HG03060 (cell line): ENCODE data around the gene B4GALT1.
"Not testable (repeated sequence)": the region's sequence is repeated elsewhere in the genome, so short reads cannot be mapped to it uniquely, and the experiment has no call there.

Source experiments
- ATAC-seq: cut with Tn5 transposase; IDR thresholded peaks from one replicate; pipeline ENCODE4 v1.9.1; 2021; ENCODE audit warnings: low read depth, moderate number of reproducible peaks; ENCODE audit not compliant: unreplicated experiment

B4GALT1 gene

GRCh38 chr9:33163433-33164137 is 3.6 kb downstream of the B4GALT1 start:
- no peak for ATAC-seq

- no peak for ATAC-seq
Observed at GRCh38 chr9:33162721-33163311, 4.3 kb downstream of the B4GALT1 start.

- no peak for ATAC-seq
Observed at GRCh38 chr9:33161589-33162132, 5.5 kb downstream of the B4GALT1 start.

GRCh38 chr9:33161011-33161588 is 6.0 kb downstream of the B4GALT1 start:
- no peak for ATAC-seq

- not testable (repeated sequence) for ATAC-seq
Observed at GRCh38 chr9:33160446-33160845, 6.7 kb downstream of the B4GALT1 start.

- peak; percentile 39 for ATAC-seq
Observed at GRCh38 chr9:33159777-33160127, 7.4 kb downstream of the B4GALT1 start.

GRCh38 chr9:33158843-33159776 is 8.0 kb downstream of the B4GALT1 start:
- no peak for ATAC-seq

GRCh38 chr9:33157960-33158842 is 8.9 kb downstream of the B4GALT1 start:
- ATAC-seq, result no peak

DNA sequence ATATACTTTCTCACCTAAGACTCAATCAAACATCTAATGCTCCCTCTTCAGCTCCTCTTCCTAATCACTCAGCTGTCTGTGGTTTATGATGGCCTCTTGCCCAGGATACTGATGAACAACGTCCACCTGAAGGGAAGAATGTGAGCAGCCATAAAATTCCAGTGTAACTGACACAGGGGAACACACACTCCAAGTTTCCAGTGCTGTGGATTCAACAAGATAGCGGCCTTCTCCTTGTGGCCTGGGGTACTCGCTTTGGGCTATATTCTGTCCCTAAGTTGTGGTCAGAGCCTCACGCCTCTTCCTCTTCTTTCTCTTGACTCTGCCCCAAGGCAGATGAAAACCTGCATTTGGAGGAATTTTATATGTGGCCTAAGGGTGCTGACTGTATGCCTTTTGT is 11.7 kb downstream of the B4GALT1 start:
- ATAC-seq, result no peak

- ATAC-seq, result no peak
Observed at GRCh38 chr9:33154371-33154770, 12.8 kb downstream of the B4GALT1 start.

DNA sequence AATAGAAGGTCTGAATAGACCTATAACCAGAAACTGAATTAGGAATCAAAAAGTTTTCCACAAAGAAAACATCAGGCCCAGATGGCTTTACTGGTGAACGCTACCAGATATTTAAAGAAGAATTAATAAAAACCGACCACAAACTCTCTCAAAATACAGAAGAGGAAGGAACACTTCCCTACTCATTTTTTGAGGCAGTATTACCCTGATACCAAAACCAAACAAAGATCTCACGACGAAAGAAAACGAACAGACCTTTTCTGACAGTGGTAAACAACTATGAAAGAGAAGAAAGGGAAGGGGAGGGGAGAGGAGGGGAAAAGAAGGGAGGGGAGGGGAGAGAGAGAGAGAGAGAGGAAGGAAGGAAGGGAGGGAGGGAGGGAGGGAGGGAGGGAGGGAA is 13.5 kb downstream of the B4GALT1 start:
- ATAC-seq, result peak; percentile 41

- ATAC-seq, result no peak
Observed at GRCh38 chr9:33153001-33153400, 14.1 kb downstream of the B4GALT1 start.

- ATAC-seq, result no peak
Observed at GRCh38 chr9:33151601-33152000, 15.5 kb downstream of the B4GALT1 start.

DNA sequence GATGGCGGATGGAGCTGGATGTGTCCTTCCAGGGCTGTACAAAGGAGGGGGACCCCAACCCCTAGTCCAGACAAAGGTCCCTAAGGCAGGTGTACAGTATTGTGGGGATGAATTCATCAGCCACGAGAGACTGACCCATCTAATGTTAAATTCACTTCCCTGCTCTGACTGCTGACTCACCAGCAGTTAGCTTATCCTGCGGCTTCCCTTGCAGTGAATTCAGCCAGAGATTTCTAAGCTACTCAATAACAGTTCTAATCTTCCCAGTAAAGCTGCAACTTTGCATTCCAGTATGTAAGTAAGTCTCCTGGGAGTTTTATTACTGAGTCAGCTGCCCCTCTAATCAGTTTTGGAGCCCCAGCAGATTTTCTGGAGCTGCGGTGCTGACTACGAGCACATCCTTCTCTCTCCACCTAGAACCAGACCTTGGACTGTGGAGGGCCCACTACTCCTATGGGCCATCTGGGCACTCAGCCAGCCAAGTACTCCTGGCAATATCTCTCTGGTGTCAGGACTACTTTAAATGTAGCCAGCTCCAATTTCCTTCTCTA is 16.1 kb downstream of the B4GALT1 start:
- ATAC-seq, result no peak

DNA sequence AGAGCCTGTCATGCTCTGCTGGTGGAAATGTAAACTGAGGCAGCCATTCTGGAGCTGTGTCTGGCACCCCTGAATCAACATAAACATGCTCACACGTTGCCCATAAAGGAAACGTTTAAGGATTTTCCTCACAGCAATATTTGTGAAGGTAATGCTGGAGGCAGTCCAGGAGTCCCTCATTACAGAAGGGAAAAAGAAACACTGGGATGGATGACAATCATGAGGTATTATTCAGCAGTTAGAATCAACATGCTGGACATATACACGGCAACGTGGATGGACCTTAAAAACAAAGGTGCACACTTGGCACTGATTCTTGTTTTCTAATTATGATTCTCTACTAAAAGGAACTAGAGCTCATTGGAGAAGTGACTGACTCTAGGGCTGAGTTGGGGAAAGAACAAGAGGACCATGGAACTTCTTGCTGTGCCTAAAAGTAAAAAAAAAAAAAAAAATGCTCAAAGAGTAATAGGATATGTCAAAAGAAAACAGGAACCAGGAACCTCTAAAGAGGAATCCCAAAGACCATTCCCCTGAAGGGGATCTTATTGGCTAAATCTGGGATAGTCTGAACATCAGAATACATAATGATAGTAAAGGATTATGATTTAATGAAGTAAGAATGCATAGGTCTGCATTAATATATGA is 18.6 kb downstream of the B4GALT1 start:
- no peak for ATAC-seq

DNA sequence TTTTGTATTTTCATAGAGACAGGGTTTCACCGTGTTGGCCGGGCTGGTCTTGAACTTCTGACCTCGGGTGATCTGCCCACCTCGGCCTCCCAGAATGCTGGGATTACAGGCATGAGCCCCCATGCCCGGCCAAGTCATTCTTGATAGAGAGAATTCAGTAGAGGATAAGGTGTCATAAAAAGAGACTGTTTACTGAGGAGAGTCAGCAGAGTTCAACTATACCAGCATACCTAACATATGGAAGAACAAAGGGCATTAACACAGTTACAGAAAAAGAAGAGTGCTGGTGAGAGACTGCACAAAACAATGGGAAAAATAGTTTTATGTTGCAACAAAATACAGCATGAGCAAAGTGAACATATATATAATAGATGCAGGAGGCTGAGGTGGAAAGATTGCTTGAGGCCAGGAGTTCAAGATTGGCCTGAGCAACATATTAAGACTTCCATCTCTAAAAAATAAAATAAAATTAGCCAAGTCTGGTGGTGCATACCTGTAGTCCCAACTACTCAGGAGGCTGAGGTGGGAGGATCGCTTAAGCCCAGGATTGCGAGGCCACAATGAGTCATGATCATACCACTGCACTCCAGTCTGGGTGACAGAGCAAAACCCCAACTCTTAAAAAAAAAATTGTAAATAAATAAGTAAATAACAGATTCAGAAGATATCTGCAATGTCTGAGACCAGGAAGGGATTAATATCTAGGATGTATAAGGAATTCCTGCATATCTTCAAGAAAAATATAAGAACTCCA is 19.5 kb downstream of the B4GALT1 start:
- no peak for ATAC-seq

DNA sequence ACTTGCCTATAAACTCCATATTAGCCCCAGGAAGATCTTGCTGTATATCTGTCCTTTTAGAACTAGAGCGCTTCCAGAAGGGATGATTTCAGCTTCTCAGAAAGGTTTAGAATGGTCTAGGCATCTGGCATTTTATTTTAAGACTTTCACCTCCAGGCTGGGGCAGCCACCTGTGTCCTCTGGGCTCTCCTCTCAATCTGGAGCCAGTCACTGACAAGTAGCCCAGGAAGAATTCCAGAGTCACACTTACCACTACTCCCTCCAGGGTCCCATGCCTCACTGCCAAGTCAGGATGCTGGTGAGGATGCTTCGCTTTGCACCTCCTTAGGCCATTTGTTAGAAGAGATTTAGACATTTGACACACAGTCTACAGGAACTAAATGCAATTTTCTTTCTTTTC is 20.8 kb downstream of the B4GALT1 start:
- ATAC-seq, result no peak

GRCh38 chr9:33144551-33144950 is 22.6 kb downstream of the B4GALT1 start:
- ATAC-seq, result no peak
